IMR-90 (cell line): ENCODE measurements around the gene HAVCR2. TPM values are rescaled to one million over a fixed set of nuclear protein-coding genes. Genes with fewer than 3 reads are reported as not detected.

Experiments used
- ATAC-seq: fragments of 200-7000 bp; cut with Tn5 transposase; 2 replicates; pipeline ENCODE4 v1.9.1; 2020; ENCODE audit warnings: low read depth, mild to moderate bottlenecking, moderate library complexity
- BruUV-seq: library from RNA; stranded (reverse); fragments of 400-500 nt; replicated peaks from 2 replicates; lab custom pipeline; 2021; lab: Mats Ljungman, UMichigan
- CTCF ChIA-PET: fragments of 300-600 bp; formaldehyde crosslinking; extraction: SDS; loops from one replicate; lab custom pipeline; 2021; ENCODE audit warnings: antibody characterized with exemption; lab: Yijun Ruan, JAX
- POLR2A ChIA-PET: fragments of 300-600 bp; sonication (Branson Sonifier 250); formaldehyde crosslinking; loops from one replicate; lab custom pipeline; 2022; ENCODE audit warnings: antibody characterized with exemption; ENCODE audit not compliant: unreplicated experiment; lab: Charles Lee
- DNase-seq: peaks from one replicate; pipeline ENCODE4 v3.0.0; 2013
- H2AFZ ChIP-seq: replicated peaks from 2 replicates; pipeline ENCODE3; 2013; ENCODE audit warnings: low read length, mild to moderate bottlenecking; ENCODE audit not compliant: poor library complexity
- H2AK5ac ChIP-seq: 2 replicates; pipeline ENCODE4 v1.6.1; 2013; ENCODE audit warnings: low read depth, low read length, inconsistent platforms
- H2AK9ac ChIP-seq: replicated peaks from 2 replicates; pipeline ENCODE3; 2013; ENCODE audit warnings: mild to moderate bottlenecking, low read depth, low read length, moderate library complexity; ENCODE audit not compliant: poor library complexity
- H2BK120ac ChIP-seq: 2 replicates; pipeline ENCODE4 v1.6.1; 2013; ENCODE audit warnings: low read depth, low read length, inconsistent platforms
- H2BK15ac ChIP-seq: 3 replicates; pipeline ENCODE4 v1.6.1; 2013; ENCODE audit warnings: low read depth, low read length, inconsistent platforms
- H2BK20ac ChIP-seq: 2 replicates; pipeline ENCODE4 v1.6.1; 2013; ENCODE audit warnings: low read depth, mild to moderate bottlenecking, inconsistent platforms, low read length, moderate library complexity
- H2BK5ac ChIP-seq: 2 replicates; pipeline ENCODE4 v1.6.1; 2013; ENCODE audit warnings: mild to moderate bottlenecking, low read depth, low read length, inconsistent platforms; ENCODE audit not compliant: poor library complexity, severe bottlenecking
- H3K14ac ChIP-seq: replicated peaks from 2 replicates; pipeline ENCODE4 v1.6.1; 2013; ENCODE audit warnings: low read depth, low read length, inconsistent platforms
- H3K18ac ChIP-seq: 2 replicates; pipeline ENCODE4 v1.6.1; 2013; ENCODE audit warnings: low read depth, low read length, control low read depth
- H3K23ac ChIP-seq: 2 replicates; pipeline ENCODE4 v1.6.1; 2013; ENCODE audit warnings: low read depth, low read length, inconsistent platforms
- H3K27ac ChIP-seq: 2 replicates; pipeline ENCODE4 v1.5.1; 2013; ENCODE audit warnings: mild to moderate bottlenecking, control low read depth, low read length; ENCODE audit not compliant: insufficient read depth
- H3K27me3 ChIP-seq: 2 replicates; pipeline ENCODE4 v1.6.1; 2013; ENCODE audit warnings: low read length; ENCODE audit not compliant: control insufficient read depth, insufficient read depth
- H3K36me3 ChIP-seq: 2 replicates; pipeline ENCODE4 v1.6.1; 2013; ENCODE audit warnings: low read length, mixed read lengths; ENCODE audit not compliant: control insufficient read depth, insufficient read depth
- H3K4ac ChIP-seq: 2 replicates; pipeline ENCODE4 v1.6.1; 2013; ENCODE audit warnings: low read depth, low read length, inconsistent platforms
- H3K4me1 ChIP-seq: 2 replicates; pipeline ENCODE4 v1.6.1; 2013; ENCODE audit warnings: low read length, mixed read lengths; ENCODE audit not compliant: control insufficient read depth, insufficient read depth
- H3K4me2 ChIP-seq: 2 replicates; pipeline ENCODE4 v1.6.1; 2013; ENCODE audit warnings: low read depth, mild to moderate bottlenecking, control low read depth, low read length, moderate library complexity
- H3K4me3 ChIP-seq: 2 replicates; pipeline ENCODE4 v1.5.1; 2013; ENCODE audit warnings: low read depth, mild to moderate bottlenecking, control low read depth, low read length, moderate library complexity; ENCODE audit not compliant: insufficient read depth
- H3K56ac ChIP-seq: 2 replicates; pipeline ENCODE4 v1.6.1; 2013; ENCODE audit warnings: low read length, inconsistent platforms; ENCODE audit not compliant: insufficient read depth; ENCODE audit errors: extremely low read depth
- H3K79me1 ChIP-seq, 2 experiments: 2 replicates each; pipeline ENCODE4 v1.6.1; 2013; ENCODE audit warnings: low read length in 2 of 2, inconsistent platforms in 1 of 2, low read depth in 1 of 2
- H3K9ac ChIP-seq: 2 replicates; pipeline ENCODE4 v1.6.1; 2013; ENCODE audit warnings: low read depth, low read length, control low read depth
- H3K9me1 ChIP-seq: 2 replicates; pipeline ENCODE4 v1.6.1; 2013; ENCODE audit warnings: low read length, inconsistent platforms; ENCODE audit not compliant: insufficient read depth
- H3K9me3 ChIP-seq: 2 replicates; pipeline ENCODE4 v1.6.1; 2013; ENCODE audit warnings: low read length; ENCODE audit not compliant: control insufficient read depth, insufficient read depth
- H4K20me1 ChIP-seq: 2 replicates; pipeline ENCODE4 v1.6.1; 2013; ENCODE audit warnings: low read length, inconsistent platforms; ENCODE audit not compliant: insufficient read depth
- H4K5ac ChIP-seq: 2 replicates; pipeline ENCODE4 v1.6.1; 2013; ENCODE audit warnings: mild to moderate bottlenecking, low read depth, low read length, control low read depth
- H4K8ac ChIP-seq, 2 experiments: 2 replicates each; pipeline ENCODE4 v1.6.1; 2013; ENCODE audit warnings: low read depth in 2 of 2, low read length in 2 of 2, control low read depth in 1 of 2, inconsistent platforms in 1 of 2
- H4K91ac ChIP-seq: 2 replicates; pipeline ENCODE4 v1.6.1; 2013; ENCODE audit warnings: low read depth, low read length, inconsistent platforms; ENCODE audit not compliant: insufficient read depth
- BHLHE40 ChIP-seq: fragments of 150-350 bp; IDR thresholded peaks from 2 replicates; pipeline ENCODE4 v1.6.1; 2016; ENCODE audit warnings: mild to moderate bottlenecking, low read depth, low read length
- CEBPB ChIP-seq: IDR thresholded peaks from 2 replicates; pipeline ENCODE4 v1.6.1; 2012; ENCODE audit warnings: low read depth, low read length, improper control_type of control experiment
- CHD1 ChIP-seq: IDR thresholded peaks from 2 replicates; pipeline ENCODE4 v1.6.1; 2012; ENCODE audit warnings: low read depth, low read length, improper control_type of control experiment
- ELK1 ChIP-seq: fragments of 150-350 bp; IDR thresholded peaks from 2 replicates; pipeline ENCODE4 v1.6.1; 2016; ENCODE audit warnings: low read depth, mild to moderate bottlenecking, low read length, moderate library complexity, borderline replicate concordance
- FOS ChIP-seq: fragments of 150-350 bp; IDR thresholded peaks from 2 replicates; pipeline ENCODE4 v1.6.1; 2016; ENCODE audit warnings: low read depth, low read length
- MAFK ChIP-seq: IDR thresholded peaks from 2 replicates; pipeline ENCODE4 v1.6.1; 2012; ENCODE audit warnings: low read depth, low read length, improper control_type of control experiment
- MAZ ChIP-seq: IDR thresholded peaks from 2 replicates; pipeline ENCODE4 v1.6.1; 2012; ENCODE audit warnings: low read depth, mild to moderate bottlenecking, low read length, improper control_type of control experiment, moderate library complexity, borderline replicate concordance
- MXI1 ChIP-seq: IDR thresholded peaks from 2 replicates; pipeline ENCODE4 v1.6.1; 2012; ENCODE audit warnings: low read depth, mild to moderate bottlenecking, low read length, moderate library complexity, borderline replicate concordance
- NFE2L2 ChIP-seq: fragments of 150-350 bp; IDR thresholded peaks from 2 replicates; pipeline ENCODE4 v1.6.1; 2016; ENCODE audit warnings: low read depth, mild to moderate bottlenecking, low read length
- POLR2A ChIP-seq: IDR thresholded peaks from 2 replicates; pipeline ENCODE4 v1.6.1; 2012; ENCODE audit warnings: mild to moderate bottlenecking, low read depth, low read length
- RAD21 ChIP-seq: IDR thresholded peaks from 2 replicates; pipeline ENCODE4 v1.6.1; 2012; ENCODE audit warnings: low read length, improper control_type of control experiment
- RCOR1 ChIP-seq: IDR thresholded peaks from 2 replicates; pipeline ENCODE4 v1.6.1; 2012; ENCODE audit warnings: mild to moderate bottlenecking, low read length, improper control_type of control experiment; ENCODE audit not compliant: insufficient replicate concordance
- RFX5 ChIP-seq: IDR thresholded peaks from 2 replicates; pipeline ENCODE4 v1.8.0; 2012; ENCODE audit warnings: low read depth, mild to moderate bottlenecking, low read length, moderate library complexity
- SMC3 ChIP-seq: fragments of 150-350 bp; IDR thresholded peaks from 2 replicates; pipeline ENCODE4 v1.6.1; 2016; ENCODE audit warnings: low read depth, mild to moderate bottlenecking, antibody characterized with exemption, low read length, moderate library complexity
- USF2 ChIP-seq: fragments of 150-350 bp; IDR thresholded peaks from 2 replicates; pipeline ENCODE4 v1.6.1; 2017; ENCODE audit warnings: mild to moderate bottlenecking, antibody characterized with exemption, low read length, low read depth
- WGBS, 2 experiments: methylation state at CpG; one replicate each; pipeline versions ENCODE4 v1.1.5 to v1.1.7; 2013; ENCODE audit warnings: missing lambda C conversion rate in 2 of 2; ENCODE audit not compliant: insufficient read length in 1 of 2; ENCODE audit errors: extremely low coverage in 2 of 2; 5-methylcytosine and 5-hydroxymethylcytosine counted together
- dilution Hi-C: fragments of 300-500 bp; cut with HindIII; formaldehyde crosslinking; loops from one replicate; pipeline ENCODE4 v1.14.3; 2018; ENCODE audit warnings: low sequenced_read_pairs; ENCODE audit not compliant: unreplicated experiment
- in situ Hi-C: fragments of 300-500 bp; cut with MboI; formaldehyde crosslinking; loops from 3 replicates; pipeline ENCODE4 v1.14.3; 2019; ENCODE audit warnings: low sequenced_read_pairs, inconsistent platforms, mixed read lengths
- intact Hi-C: fragments of 100-400 bp; cut with micrococcal nuclease; formaldehyde crosslinking; loops from 2 replicates; pipeline ENCODE4 v1.10.0; 2022
- polyA plus RNA-seq, 3 experiments: library from polyadenylated mRNA; depleted of rRNA; stranded (reverse); fragments of >200 nt; gene quantifications; 2 replicates each; pipeline ENCODE4 v1.2.3, GENCODE V29; 2012; ENCODE audit warnings: low replicate concordance in 1 of 3
- total RNA-seq: library from RNA; depleted of rRNA; stranded (reverse); fragments of >200 nt; gene quantifications from 2 replicates; pipeline ENCODE4 v1.2.3, GENCODE V29; 2012
- TF ChIP-seq, protein P1 (sequence below): conservative IDR thresholded peaks from 2 replicates; pipeline ENCODE4 v1.5.1; 2012; ENCODE audit warnings: mild to moderate bottlenecking, low read depth, low read length, improper control_type of control experiment

Gene HAVCR2
- total and polyA plus RNA-seq, 2 of the 4 experiments (the other 2 are of a cell fraction) = under 0.01 to 0.07 TPM

- H3K4ac ChIP-seq = no peak overlapping the region
- no TSS peak for BruUV-seq
- H3K36me3 ChIP-seq = no peaks in the 10 kb centered on the region
- H3K4me2 ChIP-seq = no peak overlapping the region
- TF ChIP-seq MXI1 (no peak), RCOR1 (no peak), SMC3 (no peak), RAD21 (no peak), FOS (no peak), POLR2A (no peak), RFX5 (no peak), BHLHE40 (no peak), NFE2L2 (no peak), ELK1 (no peak), CHD1 (no peak), MAFK (no peak), USF2 (no peak), CEBPB (no peak), MAZ (no peak)
- TF ChIP-seq, protein P1, sequence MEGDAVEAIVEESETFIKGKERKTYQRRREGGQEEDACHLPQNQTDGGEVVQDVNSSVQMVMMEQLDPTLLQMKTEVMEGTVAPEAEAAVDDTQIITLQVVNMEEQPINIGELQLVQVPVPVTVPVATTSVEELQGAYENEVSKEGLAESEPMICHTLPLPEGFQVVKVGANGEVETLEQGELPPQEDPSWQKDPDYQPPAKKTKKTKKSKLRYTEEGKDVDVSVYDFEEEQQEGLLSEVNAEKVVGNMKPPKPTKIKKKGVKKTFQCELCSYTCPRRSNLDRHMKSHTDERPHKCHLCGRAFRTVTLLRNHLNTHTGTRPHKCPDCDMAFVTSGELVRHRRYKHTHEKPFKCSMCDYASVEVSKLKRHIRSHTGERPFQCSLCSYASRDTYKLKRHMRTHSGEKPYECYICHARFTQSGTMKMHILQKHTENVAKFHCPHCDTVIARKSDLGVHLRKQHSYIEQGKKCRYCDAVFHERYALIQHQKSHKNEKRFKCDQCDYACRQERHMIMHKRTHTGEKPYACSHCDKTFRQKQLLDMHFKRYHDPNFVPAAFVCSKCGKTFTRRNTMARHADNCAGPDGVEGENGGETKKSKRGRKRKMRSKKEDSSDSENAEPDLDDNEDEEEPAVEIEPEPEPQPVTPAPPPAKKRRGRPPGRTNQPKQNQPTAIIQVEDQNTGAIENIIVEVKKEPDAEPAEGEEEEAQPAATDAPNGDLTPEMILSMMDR = no peak
- intact Hi-C loops (no loop called here), dilution Hi-C loops (no loop called here), in situ Hi-C loops (no loop called here)
- no peaks in the 10 kb centered on the region for H3K79me1 ChIP-seq
- no CpG with 5 or more reads among the region's 5 CpGs for WGBS, 2 experiments
- H2AFZ ChIP-seq = no peak overlapping the region
- no peak overlapping the region for H2BK15ac ChIP-seq
- H2BK5ac ChIP-seq = no peak overlapping the region
- H3K27ac ChIP-seq = no peak overlapping the region
- no peak overlapping the region for H3K9ac ChIP-seq
- H4K20me1 ChIP-seq = no peaks in the 10 kb centered on the region
- CTCF ChIA-PET = no interaction called here
- no peak overlapping the region for H4K5ac ChIP-seq
- no peak overlapping the region for H3K4me3 ChIP-seq
- no peaks in the 10 kb centered on the region for H3K4me1 ChIP-seq
- no peak overlapping the region for H3K18ac ChIP-seq
- no peaks in the 10 kb centered on the region for H3K27me3 ChIP-seq
- no peak overlapping the region for H3K14ac ChIP-seq
- no peak for ATAC-seq
- no peak overlapping the region for H2BK120ac ChIP-seq
- no peak overlapping the region for H4K8ac ChIP-seq
- no peak overlapping the region for H2AK5ac ChIP-seq
- no peaks in the 10 kb centered on the region for H3K9me1 ChIP-seq
- peaks cover 2% of the 10 kb centered on the region; the same call in 1 of the 2 replicates for H3K9me3 ChIP-seq
- H3K56ac ChIP-seq = no peak overlapping the region
- H3K23ac ChIP-seq = no peak overlapping the region
- no peak overlapping the region for H2BK20ac ChIP-seq
- H2AK9ac ChIP-seq = no peak overlapping the region
- no peak for DNase-seq
- POLR2A ChIA-PET = no interaction called here
- H4K91ac ChIP-seq = no peak overlapping the region
Measured at GRCh38 chr5:157047898-157048297, 60.9 kb downstream of the HAVCR2 start.
